Upper lobe of right lung (tissue), 1 donor: ENCODE data around the gene KCNE2. TPM values are rescaled to one million over a fixed set of nuclear protein-coding genes. Genes with fewer than 3 reads are reported as not detected.

ENCODE experiments used
- ATAC-seq: fragments of 200-7000 bp; cut with Tn5 transposase; one replicate; pipeline ENCODE4 v1.9.1; 2020; ENCODE audit warnings: mild to moderate bottlenecking, moderate library complexity
- DNase-seq: peaks from one replicate; pipeline ENCODE4 v3.0.0-alpha.2; 2020
- H3K27ac ChIP-seq: fragments of 200-600 bp; one replicate; pipeline ENCODE4 v1.8.0; 2022
- H3K27me3 ChIP-seq: fragments of 200-600 bp; one replicate; pipeline ENCODE4 v1.8.0; 2022; ENCODE audit warnings: mild to moderate bottlenecking
- H3K36me3 ChIP-seq: fragments of 200-600 bp; one replicate; pipeline ENCODE4 v1.8.0; 2022
- H3K4me1 ChIP-seq: fragments of 200-600 bp; one replicate; pipeline ENCODE4 v1.8.0; 2022
- H3K4me3 ChIP-seq: fragments of 200-600 bp; one replicate; pipeline ENCODE4 v1.8.0; 2022; ENCODE audit warnings: mild to moderate bottlenecking
- H3K9me3 ChIP-seq: fragments of 200-600 bp; one replicate; pipeline ENCODE4 v1.8.0; 2022
- intact Hi-C: fragments of 100-400 bp; cut with DNase I; formaldehyde crosslinking; loops from one replicate; pipeline ENCODE4 v1.11.0; 2022
- total RNA-seq: library from RNA; stranded (reverse); fragmentation: NEBNext Ultra II Directional; extraction: Animal tissue kit (Norgen Biotek cat#: 25700); gene quantifications from one replicate; pipeline ENCODE4 v1.2.1, GENCODE V29; 2021
- TF ChIP-seq, protein P1 (sequence below): fragments of 200-600 bp; IDR thresholded peaks from one replicate; pipeline ENCODE4 v1.8.0; 2022; ENCODE audit warnings: antibody characterized with exemption
- donor health status: DM: no; HTN: yes; CAD: no; lungs with severe emphysema.

KCNE2 gene
- total RNA-seq, 1 donor from 2014 or later = 0.52 TPM

GRCh38 chr21:34338226-34338625, 25.6 kb upstream of the KCNE2 start:
- H3K4me3 ChIP-seq = no peak overlapping the region
- no peak overlapping the region for H3K27ac ChIP-seq
- H3K9me3 ChIP-seq = no peaks in the 10 kb centered on the region
- intact Hi-C loops = no loop called here
- DNase-seq (no peak), ATAC-seq (no peak)
- H3K27me3 ChIP-seq = no peaks in the 10 kb centered on the region
- H3K36me3 ChIP-seq = no peaks in the 10 kb centered on the region
- TF ChIP-seq, protein P1, sequence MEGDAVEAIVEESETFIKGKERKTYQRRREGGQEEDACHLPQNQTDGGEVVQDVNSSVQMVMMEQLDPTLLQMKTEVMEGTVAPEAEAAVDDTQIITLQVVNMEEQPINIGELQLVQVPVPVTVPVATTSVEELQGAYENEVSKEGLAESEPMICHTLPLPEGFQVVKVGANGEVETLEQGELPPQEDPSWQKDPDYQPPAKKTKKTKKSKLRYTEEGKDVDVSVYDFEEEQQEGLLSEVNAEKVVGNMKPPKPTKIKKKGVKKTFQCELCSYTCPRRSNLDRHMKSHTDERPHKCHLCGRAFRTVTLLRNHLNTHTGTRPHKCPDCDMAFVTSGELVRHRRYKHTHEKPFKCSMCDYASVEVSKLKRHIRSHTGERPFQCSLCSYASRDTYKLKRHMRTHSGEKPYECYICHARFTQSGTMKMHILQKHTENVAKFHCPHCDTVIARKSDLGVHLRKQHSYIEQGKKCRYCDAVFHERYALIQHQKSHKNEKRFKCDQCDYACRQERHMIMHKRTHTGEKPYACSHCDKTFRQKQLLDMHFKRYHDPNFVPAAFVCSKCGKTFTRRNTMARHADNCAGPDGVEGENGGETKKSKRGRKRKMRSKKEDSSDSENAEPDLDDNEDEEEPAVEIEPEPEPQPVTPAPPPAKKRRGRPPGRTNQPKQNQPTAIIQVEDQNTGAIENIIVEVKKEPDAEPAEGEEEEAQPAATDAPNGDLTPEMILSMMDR = no peak
- no peaks in the 10 kb centered on the region for H3K4me1 ChIP-seq

DNA sequence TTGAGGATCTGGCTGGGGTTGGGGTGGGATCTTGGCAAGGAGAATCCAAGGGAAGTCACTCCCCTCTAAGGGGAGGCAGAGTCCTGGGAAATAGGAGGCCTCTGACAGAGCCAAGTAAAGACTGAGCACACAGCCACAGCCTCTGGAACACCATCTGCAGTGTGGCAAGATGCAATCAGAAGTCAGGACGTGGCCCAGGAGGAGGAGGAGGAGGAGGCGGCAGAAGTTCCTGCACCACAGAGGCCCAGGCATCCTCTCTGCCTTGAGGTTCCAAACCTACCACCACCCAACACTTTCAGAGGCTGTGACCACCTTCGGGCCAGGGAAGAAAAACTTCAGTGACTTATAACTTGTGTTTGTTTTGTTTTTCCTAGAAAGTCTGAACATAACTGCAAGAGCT, 23.7 kb upstream of the KCNE2 start:
- DNase-seq (no peak), ATAC-seq (no peak)
- TF ChIP-seq, protein P1 = no peak
- H3K9me3 ChIP-seq = no peaks in the 10 kb centered on the region
- intact Hi-C loops = no loop called here
- no peaks in the 10 kb centered on the region for H3K4me1 ChIP-seq
- H3K27ac ChIP-seq = no peak overlapping the region
- no peak overlapping the region for H3K4me3 ChIP-seq
- no peaks in the 10 kb centered on the region for H3K36me3 ChIP-seq
- no peaks in the 10 kb centered on the region for H3K27me3 ChIP-seq

- no peaks in the 10 kb centered on the region for H3K36me3 ChIP-seq
- no peaks in the 10 kb centered on the region for H3K9me3 ChIP-seq
- H3K4me3 ChIP-seq = no peak overlapping the region
- peaks cover 8% of the 10 kb centered on the region for H3K4me1 ChIP-seq
- no peak overlapping the region for H3K27ac ChIP-seq
- TF ChIP-seq, protein P1 = no peak
- no peaks in the 10 kb centered on the region for H3K27me3 ChIP-seq
- intact Hi-C loops = no loop called here
- no peak for ATAC-seq
- no peak for DNase-seq
Observed at GRCh38 chr21:34342476-34342875, 21.3 kb upstream of the KCNE2 start.

GRCh38 chr21:34343347-34343746, 20.5 kb upstream of the KCNE2 start:
- H3K4me3 ChIP-seq = no peak overlapping the region
- intact Hi-C loops = no loop called here
- no peak for ATAC-seq
- peaks cover 8% of the 10 kb centered on the region for H3K4me1 ChIP-seq
- DNase-seq = no peak
- H3K36me3 ChIP-seq = no peaks in the 10 kb centered on the region
- no peaks in the 10 kb centered on the region for H3K27me3 ChIP-seq
- TF ChIP-seq, protein P1 = no peak
- H3K9me3 ChIP-seq = no peaks in the 10 kb centered on the region
- H3K27ac ChIP-seq = no peak overlapping the region

GRCh38 chr21:34343838-34344381, 19.9 kb upstream of the KCNE2 start:
- peaks cover 8% of the 10 kb centered on the region for H3K4me1 ChIP-seq
- intact Hi-C loops = no loop called here
- TF ChIP-seq, protein P1 = no peak
- no peak for ATAC-seq
- H3K27ac ChIP-seq = no peak overlapping the region
- H3K36me3 ChIP-seq = no peaks in the 10 kb centered on the region
- no peak overlapping the region for H3K4me3 ChIP-seq
- no peaks in the 10 kb centered on the region for H3K27me3 ChIP-seq
- no peak for DNase-seq
- H3K9me3 ChIP-seq = no peaks in the 10 kb centered on the region

GRCh38 chr21:34344584-34344983, 19.2 kb upstream of the KCNE2 start:
- ATAC-seq (no peak), DNase-seq (no peak)
- Histone ChIP-seq H3K9me3 (no peaks in the 10 kb centered on the region), H3K27ac (peak overlapping the region; percentile 69), H3K36me3 (no peaks in the 10 kb centered on the region), H3K4me1 (peaks cover 8% of the 10 kb centered on the region), H3K4me3 (no peak overlapping the region), H3K27me3 (no peaks in the 10 kb centered on the region)
- intact Hi-C loops = no loop called here
- TF ChIP-seq, protein P1 = no peak
